Esophagus muscularis mucosa (tissue), 4 donors: ENCODE measurements around the gene HOXD8.

Source experiments
- EP300 ChIP-seq: sonication (generic); formaldehyde crosslinking; IDR thresholded peaks from one replicate; pipeline ENCODE4 v1.6.1; 2017; ENCODE audit warnings: antibody characterized with exemption
- POLR2A ChIP-seq: fragments of 450-650 bp; IDR thresholded peaks from one replicate; pipeline ENCODE4 v1.6.1; 2017; ENCODE audit warnings: antibody characterized with exemption, moderate library complexity, mild to moderate bottlenecking, low read depth
- POLR2AphosphoS5 ChIP-seq, 2 donors: sonication (generic); formaldehyde crosslinking; IDR thresholded peaks; one replicate each; pipeline ENCODE4 v1.6.1; 2017; ENCODE audit warnings: antibody characterized with exemption in 2 of 2
- TF ChIP-seq, protein P1 (sequence below), 3 experiments: fragments of 200-600 bp in 2 of 3; fragments of 450-650 bp in 1 of 3; sonication (generic) in 2 of 3; IDR thresholded peaks; one replicate each; pipeline ENCODE4 v1.5.1; 2017 to 2019; ENCODE audit warnings: antibody characterized with exemption in 3 of 3, mild to moderate bottlenecking in 2 of 3, moderate library complexity in 1 of 3

DNA sequence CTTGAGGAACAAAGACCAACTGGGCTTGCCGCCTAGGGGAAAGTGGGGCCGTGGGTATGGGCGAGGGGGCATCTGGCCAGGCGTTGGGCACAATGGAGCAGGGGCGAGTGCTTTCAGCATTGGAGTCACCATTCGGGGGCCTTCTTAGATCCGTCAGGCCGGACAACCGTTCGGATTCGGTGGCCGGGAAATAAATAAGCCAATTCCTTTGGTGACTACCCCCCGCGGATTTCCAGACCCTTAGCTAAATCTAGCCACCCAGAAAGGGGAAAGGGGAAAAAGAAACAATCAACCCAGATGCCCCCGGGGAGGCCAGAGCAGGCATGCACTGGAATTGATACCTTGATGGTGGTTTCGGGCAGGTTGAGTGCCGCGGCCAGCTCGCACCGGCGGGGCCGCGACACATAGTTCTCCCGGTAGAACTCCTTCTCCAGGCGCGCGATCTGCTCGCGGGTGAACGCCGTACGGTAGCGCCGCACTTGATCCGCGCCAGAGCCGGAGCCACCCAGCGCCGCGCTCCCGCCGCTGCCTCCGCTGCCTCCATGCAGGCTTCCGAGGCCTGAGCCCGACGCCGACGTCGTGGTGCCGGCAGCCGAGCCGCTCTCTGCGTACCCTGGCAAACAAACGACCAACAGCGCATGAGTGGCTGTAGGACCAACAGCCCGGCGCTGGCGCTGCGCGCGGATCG, 47.5 kb upstream of the HOXD8 start:
- no peak for TF ChIP-seq EP300
- TF ChIP-seq POLR2A, result no peak
- TF ChIP-seq, protein P1, sequence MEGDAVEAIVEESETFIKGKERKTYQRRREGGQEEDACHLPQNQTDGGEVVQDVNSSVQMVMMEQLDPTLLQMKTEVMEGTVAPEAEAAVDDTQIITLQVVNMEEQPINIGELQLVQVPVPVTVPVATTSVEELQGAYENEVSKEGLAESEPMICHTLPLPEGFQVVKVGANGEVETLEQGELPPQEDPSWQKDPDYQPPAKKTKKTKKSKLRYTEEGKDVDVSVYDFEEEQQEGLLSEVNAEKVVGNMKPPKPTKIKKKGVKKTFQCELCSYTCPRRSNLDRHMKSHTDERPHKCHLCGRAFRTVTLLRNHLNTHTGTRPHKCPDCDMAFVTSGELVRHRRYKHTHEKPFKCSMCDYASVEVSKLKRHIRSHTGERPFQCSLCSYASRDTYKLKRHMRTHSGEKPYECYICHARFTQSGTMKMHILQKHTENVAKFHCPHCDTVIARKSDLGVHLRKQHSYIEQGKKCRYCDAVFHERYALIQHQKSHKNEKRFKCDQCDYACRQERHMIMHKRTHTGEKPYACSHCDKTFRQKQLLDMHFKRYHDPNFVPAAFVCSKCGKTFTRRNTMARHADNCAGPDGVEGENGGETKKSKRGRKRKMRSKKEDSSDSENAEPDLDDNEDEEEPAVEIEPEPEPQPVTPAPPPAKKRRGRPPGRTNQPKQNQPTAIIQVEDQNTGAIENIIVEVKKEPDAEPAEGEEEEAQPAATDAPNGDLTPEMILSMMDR (IDR thresholded peaks at IDR 0.05), result no peak
- TF ChIP-seq POLR2AphosphoS5 (IDR thresholded peaks at IDR 0.05), result no peak
